HepG2 (cell line): ENCODE data around the gene PTPRM. TPM values are rescaled to one million over a fixed set of nuclear protein-coding genes. Genes with fewer than 3 reads are reported as not detected.

Experiments
- ATAC-seq: fragments of 200-7000 bp; cut with Tn5 transposase; 3 replicates; pipeline ENCODE4 v1.9.1; 2020; ENCODE audit warnings: mild to moderate bottlenecking, moderate library complexity
- BruUV-seq: library from RNA; stranded (reverse); fragments of 400-500 nt; replicated peaks from 2 replicates; lab custom pipeline; 2021; lab: Mats Ljungman, UMichigan
- CTCF ChIA-PET: fragments of 300-600 bp; formaldehyde crosslinking; extraction: SDS; loops from one replicate; lab custom pipeline; 2021; ENCODE audit warnings: low total read pairs, inconsistent platforms, low intra/inter-chr PET ratio; lab: Yijun Ruan, JAX
- POLR2A ChIA-PET: fragments of 350-600 bp; sonication (Branson Sonifier 250); formaldehyde crosslinking; loops from one replicate; lab custom pipeline; 2020; ENCODE audit warnings: antibody characterized with exemption, inconsistent platforms; lab: Yijun Ruan, JAX
- DNase-seq: peaks from one replicate; pipeline ENCODE4 v3.0.0-alpha.2; 2015; ENCODE audit warnings: low spot score
- FAIRE-seq: peaks from 3 replicates; lab custom pipeline; 2011; peaks lifted over from hg19 to GRCh38; lab: Jason Lieb, UNC
- H2AFZ ChIP-seq: one replicate; pipeline ENCODE4 v1.6.1; 2011; ENCODE audit warnings: low read length, inconsistent platforms
- H3K27ac ChIP-seq: fragments of 300-600 bp; 3 replicates; pipeline ENCODE4 v1.8.0; 2011; ENCODE audit warnings: mixed run types, mild to moderate bottlenecking, mixed read lengths, low read length, inconsistent platforms; ENCODE audit not compliant: insufficient read depth; ENCODE audit errors: extremely low read length
- H3K27me3 ChIP-seq, 2 experiments: fragments of 200-600 bp in 1 of 2; 2 replicates in 1 of 2; 3 replicates in 1 of 2; pipeline versions ENCODE4 v1.6.0 to v1.8.0; 2011; ENCODE audit warnings: low read length in 2 of 2, mild to moderate bottlenecking in 2 of 2, moderate library complexity in 2 of 2, inconsistent platforms in 1 of 2; ENCODE audit not compliant: insufficient read depth in 2 of 2, control insufficient read depth in 1 of 2
- H3K36me3 ChIP-seq, 2 experiments: fragments of 200-600 bp in 1 of 2; replicated peaks in 1 of 2; 2 replicates in 1 of 2; 3 replicates in 1 of 2; pipeline versions ENCODE4 v1.5.1 to v1.8.0; 2011; ENCODE audit warnings: low read length in 2 of 2, inconsistent platforms in 1 of 2; ENCODE audit not compliant: insufficient read depth in 2 of 2, control insufficient read depth in 1 of 2
- H3K4me1 ChIP-seq: 2 replicates; pipeline ENCODE4 v1.5.1; 2012; ENCODE audit warnings: low read length, inconsistent platforms; ENCODE audit not compliant: insufficient read depth
- H3K4me2 ChIP-seq: 2 replicates; pipeline ENCODE4 v1.6.0; 2011; ENCODE audit warnings: low read depth, low read length, inconsistent platforms
- H3K4me3 ChIP-seq, 3 experiments: fragments of 200-600 bp in 1 of 3; sonication (generic), shearing (Covaris generic) in 1 of 3; replicated peaks in 1 of 3; 2 replicates each; pipeline ENCODE4 v1.5.1; 2011 to 2016; ENCODE audit warnings: low read length in 3 of 3, inconsistent platforms in 2 of 3, low read depth in 2 of 3, mild to moderate bottlenecking in 2 of 3, control low read depth in 1 of 3, mixed read lengths in 1 of 3; ENCODE audit not compliant: insufficient read depth in 1 of 3
- H3K79me2 ChIP-seq: one replicate; pipeline ENCODE4 v1.6.1; 2011; ENCODE audit warnings: low read length, inconsistent platforms; ENCODE audit not compliant: insufficient read depth
- H3K9ac ChIP-seq: 2 replicates; pipeline ENCODE4 v1.6.0; 2011; ENCODE audit warnings: mild to moderate bottlenecking, low read depth, low read length, inconsistent platforms; ENCODE audit not compliant: insufficient read depth
- H3K9me3 ChIP-seq: 2 replicates; pipeline ENCODE4 v1.5.1; 2012; ENCODE audit warnings: mild to moderate bottlenecking, low read length
- H4K20me1 ChIP-seq: 2 replicates; pipeline ENCODE4 v1.6.0; 2011; ENCODE audit warnings: inconsistent platforms, mild to moderate bottlenecking, low read length, moderate library complexity; ENCODE audit not compliant: insufficient read depth
- CHD2 ChIP-seq: IDR thresholded peaks from 2 replicates; pipeline ENCODE4 v1.6.1; 2011; ENCODE audit warnings: low read depth, low read length, improper control_type of control experiment
- FIP1L1 ChIP-seq: fragments of 200-400 bp; formaldehyde crosslinking; IDR thresholded peaks from 2 replicates; pipeline ENCODE4 v1.6.1; 2018; ENCODE audit warnings: low read depth, mild to moderate bottlenecking, low read length, moderate library complexity, borderline replicate concordance; ENCODE audit not compliant: insufficient read depth
- FOXA3 ChIP-seq: IDR thresholded peaks from 2 replicates; pipeline ENCODE4 v1.6.1; 2016; ENCODE audit warnings: missing genetic modification reagents, missing compliant biosample characterization
- GLI4 ChIP-seq: sonication (generic); formaldehyde crosslinking; IDR thresholded peaks from 2 replicates; pipeline ENCODE4 v1.5.1; 2020; ENCODE audit warnings: missing genetic modification reagents, mild to moderate bottlenecking, moderate library complexity, borderline replicate concordance
- MATR3 ChIP-seq: sonication (generic); formaldehyde crosslinking; IDR thresholded peaks from 2 replicates; pipeline ENCODE4 v1.4.0; 2020; ENCODE audit warnings: missing genetic modification reagents
- NFE2 ChIP-seq: sonication (generic); formaldehyde crosslinking; IDR thresholded peaks from 2 replicates; pipeline ENCODE4 v1.4.0; 2020; ENCODE audit warnings: missing genetic modification reagents
- PRPF4 ChIP-seq: fragments of 200-400 bp; formaldehyde crosslinking; IDR thresholded peaks from 2 replicates; pipeline ENCODE4 v1.6.1; 2016; ENCODE audit warnings: low read length, low read depth; ENCODE audit not compliant: poor library complexity, severe bottlenecking
- RARG ChIP-seq: sonication (generic); formaldehyde crosslinking; IDR thresholded peaks from 2 replicates; pipeline ENCODE4 v1.4.0; 2020; ENCODE audit warnings: low read depth, mild to moderate bottlenecking, missing genetic modification reagents
- SIN3A ChIP-seq: IDR thresholded peaks from 2 replicates; pipeline ENCODE4 v1.6.1; 2011; ENCODE audit warnings: low read depth, mild to moderate bottlenecking, control low read depth, low read length, borderline replicate concordance
- STAT5B ChIP-seq: sonication (generic); formaldehyde crosslinking; IDR thresholded peaks from 2 replicates; pipeline ENCODE4 v1.4.0; 2020; ENCODE audit warnings: missing genetic modification reagents
- TCF12 ChIP-seq, 2 experiments: fragments of 450-650 bp in 1 of 2; sonication (generic) in 1 of 2; formaldehyde crosslinking in 1 of 2; IDR thresholded peaks; 2 replicates each; pipeline versions ENCODE4 v1.6.1 to v1.8.0; 2017 to 2022; ENCODE audit warnings: antibody characterized with exemption in 1 of 2, mild to moderate bottlenecking in 1 of 2, missing genetic modification reagents in 1 of 2, moderate library complexity in 1 of 2
- YEATS2 ChIP-seq: sonication (generic); formaldehyde crosslinking; IDR thresholded peaks from 2 replicates; pipeline ENCODE4 v1.4.0; 2020; ENCODE audit warnings: missing genetic modification reagents, borderline replicate concordance
- YY1 ChIP-seq: IDR thresholded peaks from 2 replicates; pipeline ENCODE4 v1.6.1; 2011; ENCODE audit warnings: low read length, low read depth, moderate library complexity, mild to moderate bottlenecking; ENCODE audit not compliant: insufficient read depth, insufficient replicate concordance
- ZNF441 ChIP-seq: sonication (generic); formaldehyde crosslinking; IDR thresholded peaks from 2 replicates; pipeline ENCODE4 v1.7.0; 2021; ENCODE audit warnings: missing genetic modification reagents, borderline replicate concordance
- ZNF550 ChIP-seq: sonication (generic); formaldehyde crosslinking; IDR thresholded peaks from 2 replicates; pipeline ENCODE4 v1.4.0; 2020; ENCODE audit warnings: mild to moderate bottlenecking, missing genetic modification reagents, borderline replicate concordance
- ZSCAN12 ChIP-seq: sonication (generic); formaldehyde crosslinking; IDR thresholded peaks from 2 replicates; pipeline ENCODE4 v1.9.0; 2021; ENCODE audit warnings: mild to moderate bottlenecking, missing genetic modification reagents
- ZSCAN31 ChIP-seq: sonication (generic); formaldehyde crosslinking; IDR thresholded peaks from 2 replicates; pipeline ENCODE4 v1.5.0; 2020; ENCODE audit warnings: low read depth, mild to moderate bottlenecking, missing genetic modification reagents
- WGBS: methylation state at CpG from one replicate; pipeline ENCODE4 v1.1.6; 2017; ENCODE audit warnings: low lambda C conversion rate; 5-methylcytosine and 5-hydroxymethylcytosine counted together
- in situ Hi-C: cut with HindIII; loops from 2 replicates; pipeline ENCODE4 v1.10.0; 2017; ENCODE audit warnings: low pct_unique_long_range_greater_than_20kb; ENCODE audit not compliant: extremely low pct_ligation_motif_present
- intact Hi-C: fragments of 100-400 bp; cut with micrococcal nuclease; formaldehyde crosslinking; loops from one replicate; pipeline ENCODE4 v1.10.0; 2022; ENCODE audit not compliant: unreplicated experiment
- polyA plus RNA-seq, 8 experiments: library from polyadenylated mRNA; depleted of rRNA in 3 of 8; stranded (reverse) in 7 of 8; unstranded in 1 of 8; fragments of >200 nt; fragmentation: Illumina TruSeq in 4 of 8; extraction: Trizol in 4 of 8; gene quantifications; 2 replicates each; pipeline versions ENCODE4 v1.2.1 to v1.2.3, GENCODE V29; 2011 to 2016; ENCODE audit warnings: low read depth in 4 of 8, missing spikeins in 1 of 8, mixed read lengths in 1 of 8; ENCODE audit not compliant: insufficient read depth in 1 of 8
- total RNA-seq, 5 experiments: library from RNA; depleted of rRNA; stranded (reverse); fragments of >200 nt; fragmentation: Illumina TruSeq; extraction: Trizol; gene quantifications; 2 replicates each; pipeline ENCODE4 v1.2.3, GENCODE V29; 2016; ENCODE audit warnings: low read depth in 1 of 5
- TF ChIP-seq, protein P1 (sequence below): sonication (generic); formaldehyde crosslinking; IDR thresholded peaks from 2 replicates; pipeline ENCODE4 v1.5.0; 2020; ENCODE audit warnings: missing genetic modification reagents, mild to moderate bottlenecking, borderline replicate concordance

Gene PTPRM
- total and polyA plus RNA-seq, 2 of the 13 experiments (the other 11 are each of a cell fraction or from before 2014, with no cell fraction given) = 12.6 to 108 TPM

DNA sequence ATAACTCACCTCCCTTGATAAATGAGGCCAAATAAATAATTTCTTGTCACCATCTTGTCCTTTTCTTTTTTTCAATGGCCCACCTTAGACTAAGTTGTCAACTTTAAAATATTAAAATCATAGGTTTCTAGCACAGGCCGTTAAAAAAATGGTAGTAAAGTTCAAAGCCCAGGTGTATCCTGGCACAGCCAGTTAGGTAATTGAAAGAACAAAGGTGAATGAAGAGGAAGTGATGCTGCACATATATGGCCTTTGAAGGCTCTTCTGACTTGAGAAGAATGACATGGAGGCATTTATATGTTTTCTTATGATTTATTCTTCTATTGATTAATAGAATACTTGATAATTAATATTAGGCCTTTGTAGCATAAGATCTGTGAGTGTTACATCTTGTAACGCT, 208.7 kb downstream of the PTPRM start (continued):
- TF ChIP-seq PRPF4 (no peak), YY1 (no peak), ZSCAN12 (CRISPR knock-in tag) (no peak), SIN3A (no peak), ZNF550 (CRISPR knock-in tag) (no peak), STAT5B (CRISPR knock-in tag) (no peak)

DNA sequence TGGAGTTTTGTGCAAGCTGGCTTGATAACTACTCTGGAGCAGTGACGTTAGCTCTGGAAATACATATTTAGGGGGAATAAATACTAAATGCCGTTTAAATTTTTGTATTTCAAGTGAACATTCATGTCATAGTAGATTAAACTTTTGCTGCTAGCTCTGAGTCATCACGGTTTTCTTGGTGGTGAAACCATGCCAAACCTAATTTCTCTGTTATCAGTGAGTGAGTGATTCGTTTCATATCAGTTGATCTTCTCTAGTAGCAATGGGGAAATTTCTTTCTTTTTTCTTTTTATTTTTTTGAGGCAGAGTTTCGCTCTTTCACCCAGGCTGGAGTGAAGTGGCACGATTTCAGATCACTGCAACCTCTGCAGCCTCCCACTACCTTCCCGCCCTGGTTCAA, 211.1 kb downstream of the PTPRM start:
- BruUV-seq = no TSS peak

More for the DNA sequence above, 211.1 kb downstream of the PTPRM start:
- Histone ChIP-seq H3K79me2 (no peaks in the 10 kb centered on the region), H3K9me3 (no peaks in the 10 kb centered on the region), H4K20me1 (no peaks in the 10 kb centered on the region), H3K4me2 (no peak overlapping the region), H3K36me3 (peaks cover 0 to 2% of the 10 kb centered on the region in 2 experiments; a peak in 3 of 5 replicates), H3K27me3 (no peaks in the 10 kb centered on the region), H2AFZ (no peak overlapping the region), H3K9ac (no peak overlapping the region), H3K4me1 (no peaks in the 10 kb centered on the region), H3K4me3 (no peak overlapping the region), H3K27ac (no peak overlapping the region)
- no peak for FAIRE-seq
- no peak for ATAC-seq
- ChIA-PET POLR2A (no interaction called here), CTCF (no interaction called here)
- intact Hi-C loops = no loop called here
- no peak for DNase-seq
- TF ChIP-seq GLI4 (CRISPR knock-in tag) (no peak), CHD2 (no peak), MATR3 (CRISPR knock-in tag) (no peak), FOXA3 (CRISPR knock-in tag) (no peak), FIP1L1 (no peak), ZNF441 (CRISPR knock-in tag) (no peak), ZSCAN31 (CRISPR knock-in tag) (no peak), TCF12 (IDR thresholded peaks at IDR 0.05) (no peak), TCF12 (CRISPR knock-in tag; IDR thresholded peaks at IDR 0.05) (no peak), YEATS2 (no peak), NFE2 (CRISPR knock-in tag) (no peak), RARG (CRISPR knock-in tag) (no peak)
- TF ChIP-seq, protein P1, sequence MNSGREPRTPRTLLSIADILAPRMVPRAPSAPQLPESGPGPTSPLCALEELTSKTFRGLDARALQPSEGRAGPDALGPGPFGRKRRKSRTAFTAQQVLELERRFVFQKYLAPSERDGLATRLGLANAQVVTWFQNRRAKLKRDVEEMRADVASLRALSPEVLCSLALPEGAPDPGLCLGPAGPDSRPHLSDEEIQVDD (CRISPR knock-in tag) = no peak
- in situ Hi-C loops = loop anchor here (25.0 kb wide), 1 partner anchor 516 kb away; no protein-coding TSS in a partner anchor
- WGBS = 94% methylated on average over 7 of the region's 7 CpGs
